HG03175 (cell line): ENCODE measurements around the gene FHL3.

Source experiments
- ATAC-seq: cut with Tn5 transposase; IDR thresholded peaks from one replicate; pipeline ENCODE4 v1.9.1; 2021; ENCODE audit warnings: mild to moderate bottlenecking, moderate library complexity; ENCODE audit not compliant: unreplicated experiment

The FHL3 gene

DNA sequence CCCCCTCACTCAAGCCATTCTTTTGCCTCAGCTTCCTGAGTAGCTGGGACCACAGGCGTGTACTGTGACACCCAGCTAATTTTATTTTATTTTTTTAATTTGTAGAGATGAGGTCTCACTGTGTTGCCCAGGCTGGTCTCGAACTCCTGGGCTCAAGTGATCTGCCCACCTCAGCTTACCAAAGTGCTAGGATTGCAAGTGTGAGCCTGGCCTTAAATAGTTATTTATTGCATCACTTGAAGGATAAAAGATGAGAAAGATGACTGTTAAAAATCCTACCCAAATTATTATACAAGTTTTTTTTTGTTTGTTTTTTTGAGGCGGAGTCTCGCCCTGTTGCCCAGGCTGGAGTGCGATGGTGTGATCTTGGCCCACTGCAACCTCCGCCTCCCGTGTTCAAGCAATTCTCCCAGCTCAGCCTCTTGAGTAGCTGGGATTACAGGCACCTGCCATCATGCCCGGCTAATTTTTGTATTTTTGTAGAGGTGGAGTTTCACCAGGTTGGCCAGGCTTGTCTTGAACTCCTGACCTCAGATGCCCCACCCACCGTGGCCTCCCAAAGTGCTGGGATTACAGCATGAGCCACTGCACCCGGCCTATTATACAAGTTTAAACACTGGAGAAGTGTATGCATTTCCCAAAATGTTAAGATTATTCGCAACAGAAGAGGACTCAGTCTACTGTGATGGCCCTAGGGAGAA, 9.6 kb upstream of the FHL3 start:
- no peak for ATAC-seq

GRCh38 chr1:38014171-38014570, 8.9 kb upstream of the FHL3 start:
- ATAC-seq: no peak

DNA sequence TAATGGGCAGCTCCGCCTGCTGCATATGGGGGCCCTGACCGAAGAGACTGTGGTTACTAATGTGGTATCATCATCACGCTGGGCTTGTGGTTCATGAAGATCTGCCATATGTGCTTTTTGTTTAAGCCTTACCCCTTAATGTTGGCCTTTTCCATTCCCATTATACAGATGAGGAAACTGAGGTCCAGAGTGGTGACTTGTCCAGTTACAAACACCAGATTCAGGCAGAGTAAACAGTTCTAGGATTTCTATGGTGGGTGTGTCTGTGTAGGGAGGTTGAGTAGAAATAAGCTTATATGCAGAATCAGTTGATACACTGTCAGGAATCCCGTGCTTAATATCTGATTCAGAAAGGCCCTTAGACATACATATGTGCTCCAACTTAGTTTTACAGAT, 7.9 kb upstream of the FHL3 start:
- no peak for ATAC-seq

- peak; percentile 98 for ATAC-seq
Measured at GRCh38 chr1:38012363-38013226, 7.3 kb upstream of the FHL3 start, which contains the start of gene UTP11. TSS of gene UTP11 (plus strand) at chr1:38012734. CDS start at chr1:38012803, 69 bp downstream.

DNA sequence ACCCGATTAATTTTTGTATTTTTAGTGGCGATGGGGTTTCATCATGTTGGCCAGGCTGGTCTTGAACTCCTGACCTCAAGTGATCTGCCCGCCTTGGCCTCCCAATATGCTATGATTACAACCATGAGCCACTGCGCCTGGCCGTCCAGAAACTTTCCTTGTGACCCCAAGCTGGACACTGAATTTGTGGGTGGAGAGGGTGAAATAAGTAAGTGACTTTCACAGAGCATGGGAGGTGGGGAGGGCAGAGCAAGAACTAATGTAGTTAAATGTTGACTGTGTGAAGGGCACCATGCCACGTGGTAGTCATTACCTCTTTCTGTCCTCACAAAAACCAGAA, 4.5 kb upstream of the FHL3 start:
- ATAC-seq: no peak

DNA sequence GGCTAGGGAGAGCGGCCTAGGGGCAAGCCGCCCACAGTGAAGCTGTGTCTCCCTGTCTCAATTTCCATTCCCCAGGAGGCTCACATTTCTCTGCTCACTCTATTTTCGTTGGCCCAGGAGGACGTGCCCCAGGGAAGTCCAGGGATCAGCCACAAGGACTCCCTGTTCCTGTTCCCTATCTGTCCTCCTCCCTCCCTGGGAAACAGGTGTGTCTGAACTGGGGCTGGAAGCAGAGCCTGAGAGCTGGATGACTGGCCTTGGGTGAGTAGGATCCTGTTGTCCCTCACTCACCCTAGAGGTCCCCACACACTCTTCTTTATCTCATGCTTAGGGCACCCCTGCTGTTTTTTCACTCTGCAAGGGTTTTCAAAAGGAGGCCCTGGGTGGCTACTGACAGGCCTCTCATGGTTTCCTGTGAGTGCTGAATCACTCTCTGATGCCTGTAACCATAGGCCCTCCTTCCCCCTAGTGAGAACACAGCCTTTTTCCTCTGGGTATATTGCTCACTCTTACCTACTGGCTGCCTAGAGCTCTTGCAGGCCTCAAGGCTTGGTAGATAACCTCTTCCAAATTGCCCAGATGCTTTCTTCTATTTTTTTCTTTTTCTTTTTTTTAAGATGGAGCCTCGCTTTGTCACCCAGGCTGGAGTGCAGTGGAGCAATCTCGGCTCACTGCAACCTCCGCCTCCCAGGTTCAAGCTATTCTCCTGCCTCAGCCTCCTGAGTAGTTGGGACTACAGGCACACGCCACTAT, 4.0 kb upstream of the FHL3 start:
- ATAC-seq: no peak

GRCh38 chr1:38006008-38006828, 904 bp upstream of the FHL3 start:
- ATAC-seq: no peak

DNA sequence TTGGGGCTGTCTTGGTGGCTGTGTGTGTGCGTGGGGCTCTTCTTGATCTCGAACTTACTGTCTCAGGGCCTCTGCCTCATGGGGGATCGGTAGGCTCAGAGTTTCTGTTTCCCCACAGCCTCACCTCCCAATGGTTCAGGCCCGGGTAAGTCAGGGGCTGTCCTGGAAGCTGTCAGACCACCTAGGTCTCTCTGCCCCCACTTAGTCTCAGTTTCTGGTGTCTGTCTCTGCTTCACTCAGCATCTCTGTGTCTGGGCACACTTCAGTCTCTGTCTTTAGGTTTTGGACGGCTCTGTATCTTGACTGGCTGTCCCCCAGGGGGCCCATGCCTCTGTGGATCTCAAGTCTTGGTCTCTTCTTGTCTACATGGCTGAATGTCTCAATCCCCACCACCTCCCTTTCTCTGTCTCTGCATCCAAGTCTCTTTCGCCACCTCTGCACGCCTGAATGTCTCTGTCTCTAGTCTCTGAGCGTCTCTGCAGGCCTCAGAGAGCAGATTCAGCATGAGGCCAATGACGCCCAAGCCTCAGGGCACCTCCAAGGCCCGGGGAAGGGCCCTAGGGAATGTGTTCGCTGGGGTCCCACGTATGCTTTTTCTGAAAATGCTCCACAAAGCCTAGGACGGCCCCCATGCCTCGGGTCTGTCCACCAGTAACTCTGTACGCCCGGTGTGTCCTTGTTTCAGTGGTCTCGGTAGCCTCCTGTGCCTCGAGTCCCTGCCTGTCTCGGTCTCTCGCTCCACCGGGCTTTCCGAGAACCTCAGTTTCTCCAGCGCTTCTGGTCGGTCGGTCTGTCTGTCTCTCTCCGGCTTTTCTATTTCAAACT, 818 bp downstream of the FHL3 start:
- ATAC-seq: no peak

GRCh38 chr1:38003261-38004250, 1.8 kb downstream of the FHL3 start:
- ATAC-seq: no peak

- no peak for ATAC-seq
Measured at GRCh38 chr1:38000529-38001455, 4.5 kb downstream of the FHL3 start.

DNA sequence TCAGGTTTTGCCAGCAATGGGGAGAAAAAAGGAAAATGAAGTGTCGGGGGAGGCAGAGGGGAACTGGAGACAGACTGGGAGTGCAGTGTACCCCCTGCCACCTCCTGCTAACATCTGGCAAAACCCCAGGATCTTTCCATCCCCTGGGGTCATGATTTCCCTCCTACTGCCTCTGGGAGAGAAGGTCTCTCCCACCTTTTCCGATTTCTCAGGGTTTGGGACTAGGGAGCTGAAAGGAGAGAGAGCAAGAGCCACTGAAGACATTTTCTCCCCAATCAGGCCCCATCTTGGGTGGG, 5.1 kb downstream of the FHL3 start:
- no peak for ATAC-seq

- no peak for ATAC-seq
Measured at GRCh38 chr1:37999430-38000232, 5.7 kb downstream of the FHL3 start.

- no peak for ATAC-seq
Measured at GRCh38 chr1:37998913-37999429, 6.3 kb downstream of the FHL3 start.

- no peak for ATAC-seq
Measured at GRCh38 chr1:37998089-37998808, 7.1 kb downstream of the FHL3 start.

DNA sequence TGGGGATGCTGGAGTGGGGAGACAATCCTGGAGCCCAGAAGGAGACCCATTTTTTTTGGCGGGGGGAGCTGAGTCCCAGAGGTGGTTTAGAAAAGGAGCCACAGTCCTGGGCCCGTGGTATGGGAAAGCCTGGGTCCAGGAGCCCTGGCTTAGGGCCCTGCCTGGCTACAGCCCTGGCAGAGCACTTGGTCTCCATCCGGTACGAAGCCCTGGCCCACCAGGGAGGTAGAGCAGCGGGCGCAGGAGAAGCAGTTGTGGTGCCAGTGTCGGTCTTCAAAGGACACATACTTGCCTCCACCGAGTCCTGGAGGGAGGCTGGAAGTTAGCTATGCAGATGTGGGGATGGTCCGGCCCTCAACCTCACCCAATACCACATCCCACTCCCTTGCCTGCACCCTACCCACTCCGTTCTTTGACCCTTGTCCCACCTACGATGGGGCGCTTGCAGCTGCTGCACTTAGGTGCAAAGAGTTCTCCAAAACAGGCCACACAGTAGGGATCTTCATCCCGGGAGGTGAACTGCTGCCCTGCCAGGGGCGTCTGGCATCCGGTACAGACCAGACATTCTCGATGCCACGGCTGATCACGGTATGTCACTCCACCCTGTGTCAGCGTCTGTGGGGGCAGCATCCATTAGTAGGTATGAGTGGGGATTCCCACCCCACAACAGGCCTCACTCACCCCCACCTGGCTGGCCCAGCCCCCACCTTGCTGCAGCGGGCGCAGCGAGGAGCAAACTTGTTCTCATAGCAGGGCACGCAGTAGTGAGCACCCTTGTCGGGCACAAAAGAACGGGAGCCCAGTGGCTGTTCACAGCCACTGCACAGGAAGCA, 7.8 kb downstream of the FHL3 start:
- ATAC-seq: no peak
